ENCODE data around the gene WDR7. TPM values are rescaled to one million over a fixed set of nuclear protein-coding genes. Genes with fewer than 3 reads are reported as not detected.

Gene WDR7
- total and polyA plus RNA-seq, 2 of the 4 experiments (the other 2 are of a cell fraction) = 3.7 to 23.3 TPM

DNA sequence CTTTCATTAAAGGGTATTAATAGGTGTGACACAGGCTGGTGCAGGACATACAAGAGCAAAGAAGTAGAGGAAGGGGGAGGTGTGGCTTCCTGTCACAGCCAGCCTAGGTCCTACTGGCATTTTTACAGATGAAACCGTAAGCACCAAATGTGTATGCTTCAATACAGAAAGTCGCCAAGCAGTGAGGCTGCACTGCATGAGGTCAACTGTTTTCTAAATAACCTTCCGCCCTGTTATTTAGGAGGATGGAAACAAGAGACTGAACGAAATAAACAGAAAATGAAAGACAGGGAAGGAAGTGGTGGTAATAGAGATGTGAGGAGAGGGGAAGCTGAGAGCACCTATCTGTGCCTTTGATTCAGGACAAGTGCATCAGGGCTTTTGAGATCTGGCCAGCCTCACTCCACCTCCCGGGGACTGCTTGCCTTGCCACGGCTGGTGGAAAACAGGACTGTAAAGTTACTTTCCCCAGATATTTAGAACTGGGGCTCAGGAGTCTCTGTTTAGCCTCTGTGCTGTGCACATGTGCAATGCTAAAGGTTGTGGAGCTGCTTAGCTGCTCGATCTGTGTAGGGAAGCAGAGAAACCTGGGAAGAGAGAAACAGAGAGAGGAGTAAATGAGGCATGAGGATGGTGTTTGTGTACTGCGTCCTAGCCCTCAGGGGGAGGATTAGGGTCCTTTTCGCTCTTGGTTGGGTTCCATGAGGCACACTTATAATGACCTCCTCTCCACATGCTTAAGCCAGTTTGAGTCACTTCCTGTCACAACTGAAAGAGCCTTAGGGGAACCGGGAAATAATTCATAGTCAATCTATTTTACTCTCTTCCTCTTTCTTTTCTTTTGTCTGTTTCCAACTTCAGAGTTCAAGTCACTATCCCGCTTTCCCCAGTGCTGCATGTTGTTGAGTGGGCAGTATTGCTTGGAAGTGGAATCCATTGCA lies 433.4 kb downstream of the WDR7 start:
- BruUV-seq (replicated peaks) = no TSS peak
- Histone ChIP-seq H3K4me3 (ENCODE audit: insufficient read depth, low read depth, low read length) (no peak overlapping the region), H3K36me3 (ENCODE audit: control insufficient read depth, insufficient read depth, low read length) (no peaks in the 10 kb centered on the region), H3K4ac (ENCODE audit: low read depth, low read length) (no peak overlapping the region), H3K27ac (ENCODE audit: insufficient read depth, low read length) (no peak overlapping the region), H3K9ac (ENCODE audit: low read depth, low read length) (no peak overlapping the region), H3K14ac (replicated peaks; ENCODE audit: low read depth, low read length) (no peak overlapping the region), H4K5ac (ENCODE audit: low read depth, low read length) (no peak overlapping the region), H2AK5ac (ENCODE audit: low read depth, low read length) (no peak overlapping the region), H2BK15ac (ENCODE audit: low read depth, low read length) (no peak overlapping the region), H3K9me1 (ENCODE audit: insufficient read depth, low read length) (no peaks in the 10 kb centered on the region), H3K23ac (ENCODE audit: low read depth, low read length) (no peak overlapping the region), H2BK20ac (ENCODE audit: low read depth, low read length) (no peak overlapping the region), H2AFZ (replicated peaks; ENCODE audit: low read length, poor library complexity) (no peak overlapping the region), H3K4me2 (ENCODE audit: low read depth, low read length) (no peak overlapping the region), H3K18ac (ENCODE audit: low read depth, low read length) (no peak overlapping the region), H3K79me1 (ENCODE audit: low read depth in 1 of 2, low read length in 2 of 2) (no peaks in the 10 kb centered on the region), H2BK120ac (ENCODE audit: low read depth, low read length) (no peak overlapping the region), H2AK9ac (replicated peaks; ENCODE audit: low read depth, low read length, poor library complexity) (no peak overlapping the region), H4K20me1 (ENCODE audit: insufficient read depth, low read length) (no peaks in the 10 kb centered on the region), H3K9me3 (ENCODE audit: control insufficient read depth, insufficient read depth, low read length) (no peaks in the 10 kb centered on the region), H3K4me1 (ENCODE audit: control insufficient read depth, insufficient read depth, low read length) (no peaks in the 10 kb centered on the region), H2BK5ac (ENCODE audit: low read depth, low read length, poor library complexity, severe bottlenecking) (no peak overlapping the region), H4K8ac (ENCODE audit: low read depth in 2 of 2, low read length in 2 of 2) (no peak overlapping the region), H4K91ac (ENCODE audit: insufficient read depth, low read depth, low read length) (no peak overlapping the region), H3K56ac (ENCODE audit: extremely low read depth, insufficient read depth, low read length) (no peak overlapping the region), H3K27me3 (ENCODE audit: control insufficient read depth, insufficient read depth, low read length) (no peaks in the 10 kb centered on the region; the same call in 1 of the 2 replicates)
- no peak for TF ChIP-seq CHD1 (IDR thresholded peaks at IDR 0.05; ENCODE audit: low read depth, low read length)
- no peak for TF ChIP-seq POLR2A (IDR thresholded peaks at IDR 0.05; ENCODE audit: low read depth, low read length)
- TF ChIP-seq FOS (IDR thresholded peaks at IDR 0.05; ENCODE audit: low read depth, low read length) = no peak
- TF ChIP-seq SMC3 (IDR thresholded peaks at IDR 0.05; ENCODE audit: low read depth, low read length) = no peak
- TF ChIP-seq MAZ (IDR thresholded peaks at IDR 0.05; ENCODE audit: borderline replicate concordance, low read depth, low read length) = no peak
- no peak for TF ChIP-seq MAFK (IDR thresholded peaks at IDR 0.05; ENCODE audit: low read depth, low read length)
- TF ChIP-seq RCOR1 (IDR thresholded peaks at IDR 0.05; ENCODE audit: insufficient replicate concordance, low read length) = no peak
- TF ChIP-seq, protein P1, sequence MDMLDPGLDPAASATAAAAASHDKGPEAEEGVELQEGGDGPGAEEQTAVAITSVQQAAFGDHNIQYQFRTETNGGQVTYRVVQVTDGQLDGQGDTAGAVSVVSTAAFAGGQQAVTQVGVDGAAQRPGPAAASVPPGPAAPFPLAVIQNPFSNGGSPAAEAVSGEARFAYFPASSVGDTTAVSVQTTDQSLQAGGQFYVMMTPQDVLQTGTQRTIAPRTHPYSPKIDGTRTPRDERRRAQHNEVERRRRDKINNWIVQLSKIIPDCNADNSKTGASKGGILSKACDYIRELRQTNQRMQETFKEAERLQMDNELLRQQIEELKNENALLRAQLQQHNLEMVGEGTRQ (IDR thresholded peaks at IDR 0.05; ENCODE audit: low read depth, low read length) = no peak
- TF ChIP-seq BHLHE40 (IDR thresholded peaks at IDR 0.05; ENCODE audit: low read depth, low read length) = no peak
- TF ChIP-seq RAD21 (IDR thresholded peaks at IDR 0.05; ENCODE audit: low read length) = no peak
- no peak for TF ChIP-seq RFX5 (IDR thresholded peaks at IDR 0.05; ENCODE audit: low read depth, low read length)
- no peak for TF ChIP-seq MXI1 (IDR thresholded peaks at IDR 0.05; ENCODE audit: borderline replicate concordance, low read depth, low read length)
- WGBS, 2 experiments (ENCODE audit: extremely low coverage in 2 of 2, insufficient read length in 1 of 2) = 80% methylated on average over 1 of the region's 11 CpGs; no CpG with 5 or more reads in 1 of the 2 experiments
- dilution Hi-C loops (cut with HindIII; ENCODE audit: low sequenced_read_pairs, unreplicated experiment) (no loop called here), in situ Hi-C loops (cut with MboI; ENCODE audit: low sequenced_read_pairs) (no loop called here), intact Hi-C loops (cut with micrococcal nuclease) (no loop called here)
- ChIA-PET CTCF (no interaction called here), POLR2A (ENCODE audit: unreplicated experiment) (no interaction called here)
- no peak for ATAC-seq (ENCODE audit: low read depth)
- DNase-seq = no peak
